KMS-11 (cell line): Measurements from ENCODE around the gene OXNAD1.

Experiments
- H2AFZ ChIP-seq: fragments of 200-600 bp; sonication (generic); 2 replicates; pipeline ENCODE4 v1.6.1; 2016; ENCODE audit warnings: antibody characterized with exemption, mixed run types, low read depth
- H3K27ac ChIP-seq: fragments of 200-600 bp; sonication (generic); 2 replicates; pipeline ENCODE4 v1.6.1; 2016; ENCODE audit warnings: mild to moderate bottlenecking, mixed run types
- H3K27me3 ChIP-seq: fragments of 200-600 bp; sonication (generic); 2 replicates; pipeline ENCODE4 v1.6.1; 2017; ENCODE audit warnings: mild to moderate bottlenecking, low read depth, mixed run types, moderate library complexity; ENCODE audit not compliant: insufficient read depth
- H3K36me3 ChIP-seq: fragments of 200-600 bp; sonication (generic); 2 replicates; pipeline ENCODE4 v1.6.1; 2017; ENCODE audit warnings: mild to moderate bottlenecking, mixed run types; ENCODE audit not compliant: insufficient read depth
- H3K4me1 ChIP-seq: fragments of 200-600 bp; sonication (generic); 2 replicates; pipeline ENCODE4 v1.6.1; 2016; ENCODE audit warnings: mild to moderate bottlenecking, low read depth, mixed run types; ENCODE audit not compliant: poor library complexity, severe bottlenecking
- H3K4me2 ChIP-seq: fragments of 200-600 bp; sonication (generic); 2 replicates; pipeline ENCODE4 v1.7.0; 2016; ENCODE audit warnings: mild to moderate bottlenecking, mixed run types
- H3K4me3 ChIP-seq: fragments of 200-600 bp; sonication (generic); IDR thresholded peaks from 2 replicates; pipeline ENCODE4 v1.6.1; 2017; ENCODE audit warnings: low read depth, low read length, mixed read lengths; ENCODE audit not compliant: insufficient read depth
- H3K79me2 ChIP-seq: fragments of 200-600 bp; sonication (generic); 2 replicates; pipeline ENCODE4 v1.6.1; 2016; ENCODE audit warnings: low read depth, mixed run types; ENCODE audit not compliant: insufficient read depth
- H3K9ac ChIP-seq: fragments of 200-600 bp; sonication (generic); 2 replicates; pipeline ENCODE4 v1.6.1; 2016; ENCODE audit warnings: mild to moderate bottlenecking, mixed run types
- H4K20me1 ChIP-seq: fragments of 200-600 bp; sonication (generic); 2 replicates; pipeline ENCODE4 v1.6.1; 2016; ENCODE audit warnings: mild to moderate bottlenecking, mixed run types; ENCODE audit not compliant: insufficient read depth
- CTCF ChIP-seq: fragments of 200-600 bp; sonication (generic); conservative IDR thresholded peaks from 2 replicates; pipeline ENCODE4 v1.6.1; 2017; ENCODE audit warnings: low read depth, mild to moderate bottlenecking, antibody characterized with exemption, low read length, moderate library complexity, mixed read lengths

The OXNAD1 gene

DNA sequence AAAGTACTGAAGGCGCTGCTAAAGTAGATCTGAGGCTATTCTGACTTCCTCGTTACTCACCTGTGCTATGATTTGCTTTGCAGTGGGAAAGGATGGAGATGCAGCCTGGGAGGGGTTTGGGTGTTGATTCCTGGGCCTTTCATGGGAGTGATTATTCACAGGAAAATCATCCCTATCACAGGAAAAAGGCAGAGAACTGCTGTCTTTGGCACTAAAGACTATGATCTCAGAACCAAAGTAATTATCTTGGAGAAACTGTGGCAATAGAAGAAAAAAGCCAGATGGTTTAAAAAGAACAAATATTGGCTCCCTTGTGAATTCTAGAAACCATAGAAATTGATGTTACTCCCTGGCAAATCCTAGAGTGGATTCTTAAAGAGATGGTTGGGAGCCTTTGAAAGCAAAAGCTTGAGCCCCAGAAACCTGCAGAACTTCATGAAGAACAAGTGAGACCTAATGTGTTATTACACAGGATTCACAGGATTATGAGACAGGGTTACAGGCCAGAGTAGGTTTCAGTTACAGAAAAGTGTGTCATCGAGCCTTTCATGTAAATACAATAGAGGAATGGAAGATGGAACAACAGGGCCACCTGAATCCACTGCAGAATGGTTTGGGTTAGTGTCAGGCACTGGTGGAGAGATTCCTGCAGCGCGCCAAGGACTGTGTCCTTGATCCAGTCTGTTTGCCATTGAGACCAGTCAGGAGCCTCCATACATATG is 85.7 kb downstream of the OXNAD1 start:
- Histone ChIP-seq H3K9ac (no peak overlapping the region), H3K27ac (no peak overlapping the region), H4K20me1 (no peaks in the 10 kb centered on the region), H3K4me3 (no peak overlapping the region), H2AFZ (no peak overlapping the region), H3K27me3 (no peaks in the 10 kb centered on the region), H3K79me2 (no peaks in the 10 kb centered on the region), H3K4me2 (no peak overlapping the region), H3K36me3 (no peaks in the 10 kb centered on the region), H3K4me1 (no peaks in the 10 kb centered on the region)
- TF ChIP-seq CTCF = no peak

DNA sequence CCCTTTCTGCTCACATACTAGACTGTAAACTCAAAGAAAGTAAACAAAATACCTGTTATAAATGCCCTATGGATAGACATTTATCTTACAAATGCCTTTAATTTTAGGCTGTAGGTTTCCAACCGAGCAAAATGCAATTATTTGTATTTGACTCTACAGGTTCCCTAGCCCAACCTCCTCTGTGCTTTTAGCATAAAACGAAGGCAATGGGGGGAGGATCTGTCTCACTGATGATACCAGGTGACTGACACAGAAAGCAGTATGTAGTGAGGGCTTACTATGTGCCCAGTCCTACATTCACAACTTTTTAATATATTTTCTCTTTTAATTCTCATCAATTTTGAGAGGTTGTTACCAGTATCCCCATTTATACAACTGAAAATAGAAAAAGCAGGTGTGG is 87.4 kb downstream of the OXNAD1 start:
- Histone ChIP-seq H2AFZ (no peak overlapping the region), H3K9ac (no peak overlapping the region), H3K27me3 (no peaks in the 10 kb centered on the region), H3K79me2 (no peaks in the 10 kb centered on the region), H4K20me1 (no peaks in the 10 kb centered on the region), H3K4me3 (no peak overlapping the region), H3K4me2 (no peak overlapping the region), H3K36me3 (no peaks in the 10 kb centered on the region), H3K4me1 (no peaks in the 10 kb centered on the region), H3K27ac (no peak overlapping the region)
- no peak for TF ChIP-seq CTCF

DNA sequence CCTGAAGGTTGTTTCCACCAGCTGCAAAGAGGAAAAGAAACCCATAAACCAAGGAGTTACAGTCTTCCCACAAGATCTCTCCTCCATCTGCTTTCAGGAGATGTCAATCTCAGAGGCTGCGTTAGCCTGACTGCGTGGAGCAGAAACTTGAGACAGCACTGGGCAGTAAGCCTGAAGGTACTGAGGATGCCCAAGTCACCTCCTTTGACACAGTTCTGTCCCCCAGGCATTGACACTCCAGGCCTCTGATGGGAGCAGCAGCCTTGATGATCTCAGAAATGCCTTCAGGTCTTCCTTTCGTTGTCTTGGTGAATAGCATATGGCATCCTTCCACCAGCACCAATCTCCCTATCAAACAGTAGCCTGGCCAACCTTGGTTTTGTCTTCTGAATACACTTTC is 89.3 kb downstream of the OXNAD1 start:
- no peak overlapping the region for H3K27ac ChIP-seq
- H3K79me2 ChIP-seq = no peaks in the 10 kb centered on the region
- TF ChIP-seq CTCF = no peak
- no peaks in the 10 kb centered on the region for H4K20me1 ChIP-seq
- no peaks in the 10 kb centered on the region for H3K4me1 ChIP-seq
- H3K4me2 ChIP-seq = no peak overlapping the region
- H3K4me3 ChIP-seq = no peak overlapping the region
- no peak overlapping the region for H3K9ac ChIP-seq
- H3K27me3 ChIP-seq = no peaks in the 10 kb centered on the region
- no peak overlapping the region for H2AFZ ChIP-seq
- no peaks in the 10 kb centered on the region for H3K36me3 ChIP-seq
